Breast epithelium (tissue), 3 donors: ENCODE data around the gene AIDA.

Experiments used
- CTCF ChIP-seq, 3 donors: fragments of 450-650 bp; IDR thresholded peaks; one replicate each; pipeline ENCODE4 v1.5.1; 2016 to 2017; ENCODE audit warnings: antibody characterized with exemption in 3 of 3, mild to moderate bottlenecking in 3 of 3, moderate library complexity in 3 of 3
- POLR2A ChIP-seq: fragments of 450-650 bp; IDR thresholded peaks from one replicate; pipeline ENCODE4 v1.6.1; 2016; ENCODE audit warnings: antibody characterized with exemption, mild to moderate bottlenecking, moderate library complexity
- POLR2AphosphoS5 ChIP-seq, 3 donors: sonication (generic); formaldehyde crosslinking; IDR thresholded peaks; one replicate each; pipeline ENCODE4 v1.6.1; 2017; ENCODE audit warnings: antibody characterized with exemption in 3 of 3

DNA sequence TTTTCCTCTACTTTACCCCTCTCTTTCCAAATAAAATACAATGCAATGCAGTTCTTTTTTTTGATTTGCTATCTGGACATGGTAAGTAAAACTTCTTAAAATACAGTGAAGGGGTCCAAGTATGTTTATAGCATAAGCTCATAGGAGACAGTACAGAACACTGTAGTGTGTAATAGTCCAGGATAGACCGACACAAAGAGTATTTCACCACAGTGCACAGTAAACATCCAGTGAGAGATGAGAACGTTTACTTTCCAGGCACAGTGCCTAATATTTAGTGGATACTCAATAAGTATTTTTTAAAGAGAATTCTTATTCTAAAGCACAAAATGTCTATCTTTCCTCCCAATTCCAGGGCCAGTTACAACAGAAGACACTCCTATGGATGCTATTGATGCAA lies 79.5 kb downstream of the AIDA start:
- TF ChIP-seq CTCF (IDR thresholded peaks at IDR 0.05): no peak
- TF ChIP-seq POLR2AphosphoS5 (IDR thresholded peaks at IDR 0.05): no peak
- no peak for TF ChIP-seq POLR2A
